ENCODE measurements around the gene COL28A1.

Gene COL28A1

DNA sequence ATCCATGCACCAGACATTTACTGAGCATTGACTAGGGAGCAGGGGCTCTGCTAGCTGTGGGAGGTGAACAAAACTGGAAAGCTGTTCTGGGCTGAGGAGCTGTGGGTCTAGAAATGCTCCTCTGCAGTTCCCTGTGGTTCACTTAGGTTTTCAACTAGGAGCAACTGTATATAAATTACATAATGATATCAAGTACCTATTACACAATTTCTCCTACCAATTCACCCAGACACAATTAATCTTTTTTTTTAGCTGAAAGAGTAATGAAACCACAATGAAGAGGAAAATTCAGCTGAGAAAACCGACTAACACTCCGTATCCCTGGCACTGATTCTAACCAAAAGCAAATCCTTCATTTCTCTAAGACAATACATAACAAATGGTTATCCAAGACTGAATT, 39.4 kb downstream of the COL28A1 start:
- Histone ChIP-seq H3K79me2 (ENCODE audit: low read length) (no peaks in the 10 kb centered on the region), H3K27ac (ENCODE audit: low read length) (no peak overlapping the region), H3K4me2 (ENCODE audit: low read length) (no peak overlapping the region), H3K4me3 (ENCODE audit: low read length) (no peak overlapping the region), H3K36me3 (replicated peaks; ENCODE audit: low read depth, low read length) (no peaks in the 10 kb centered on the region), H3K9ac (ENCODE audit: low read length) (no peak overlapping the region), H4K20me1 (ENCODE audit: insufficient read depth, low read length) (no peaks in the 10 kb centered on the region), H3K27me3 (ENCODE audit: low read depth, low read length) (no peaks in the 10 kb centered on the region), H3K9me3 (ENCODE audit: insufficient read depth, low read length) (no peaks in the 10 kb centered on the region), H3K4me1 (ENCODE audit: low read length) (no peaks in the 10 kb centered on the region), H2AFZ (ENCODE audit: low read depth, low read length) (no peak overlapping the region)
- TF ChIP-seq EZH2phosphoT487 (IDR thresholded peaks at IDR 0.05; ENCODE audit: low read depth) = no peak
- TF ChIP-seq, protein P1, sequence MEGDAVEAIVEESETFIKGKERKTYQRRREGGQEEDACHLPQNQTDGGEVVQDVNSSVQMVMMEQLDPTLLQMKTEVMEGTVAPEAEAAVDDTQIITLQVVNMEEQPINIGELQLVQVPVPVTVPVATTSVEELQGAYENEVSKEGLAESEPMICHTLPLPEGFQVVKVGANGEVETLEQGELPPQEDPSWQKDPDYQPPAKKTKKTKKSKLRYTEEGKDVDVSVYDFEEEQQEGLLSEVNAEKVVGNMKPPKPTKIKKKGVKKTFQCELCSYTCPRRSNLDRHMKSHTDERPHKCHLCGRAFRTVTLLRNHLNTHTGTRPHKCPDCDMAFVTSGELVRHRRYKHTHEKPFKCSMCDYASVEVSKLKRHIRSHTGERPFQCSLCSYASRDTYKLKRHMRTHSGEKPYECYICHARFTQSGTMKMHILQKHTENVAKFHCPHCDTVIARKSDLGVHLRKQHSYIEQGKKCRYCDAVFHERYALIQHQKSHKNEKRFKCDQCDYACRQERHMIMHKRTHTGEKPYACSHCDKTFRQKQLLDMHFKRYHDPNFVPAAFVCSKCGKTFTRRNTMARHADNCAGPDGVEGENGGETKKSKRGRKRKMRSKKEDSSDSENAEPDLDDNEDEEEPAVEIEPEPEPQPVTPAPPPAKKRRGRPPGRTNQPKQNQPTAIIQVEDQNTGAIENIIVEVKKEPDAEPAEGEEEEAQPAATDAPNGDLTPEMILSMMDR (IDR thresholded peaks at IDR 0.05; ENCODE audit: low read depth, low read length) = no peak

DNA sequence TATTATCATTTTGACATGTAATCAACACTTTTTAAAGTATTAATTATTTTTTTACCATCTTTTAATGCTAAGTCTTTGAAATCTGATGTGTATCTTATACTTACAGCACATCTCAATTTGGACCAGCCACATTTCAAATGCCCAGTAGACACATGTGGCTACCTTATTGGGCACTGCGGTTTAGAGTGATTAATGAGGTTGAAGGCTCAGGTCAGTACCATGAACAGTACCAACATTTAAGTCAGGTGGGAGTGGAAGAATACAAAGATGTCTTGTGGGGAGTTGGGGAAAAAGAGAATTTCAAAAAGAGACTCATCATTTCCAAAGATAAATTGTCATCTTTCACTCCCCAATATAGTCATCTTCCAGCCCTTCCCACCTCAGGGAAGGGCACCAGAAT, 40.5 kb downstream of the COL28A1 start:
- peaks cover 1% of the 10 kb centered on the region; the same call in 1 of the 2 replicates for H3K4me1 ChIP-seq (ENCODE audit: low read length)
- no peak overlapping the region for H3K9ac ChIP-seq (ENCODE audit: low read length)
- no peak overlapping the region for H3K4me2 ChIP-seq (ENCODE audit: low read length)
- H3K27me3 ChIP-seq (ENCODE audit: low read depth, low read length) = no peaks in the 10 kb centered on the region
- no peak overlapping the region for H2AFZ ChIP-seq (ENCODE audit: low read depth, low read length)
- no peaks in the 10 kb centered on the region for H3K79me2 ChIP-seq (ENCODE audit: low read length)
- TF ChIP-seq EZH2phosphoT487 (IDR thresholded peaks at IDR 0.05; ENCODE audit: low read depth) = no peak
- TF ChIP-seq, protein P1 (IDR thresholded peaks at IDR 0.05; ENCODE audit: low read depth, low read length) = no peak
- H3K36me3 ChIP-seq (replicated peaks; ENCODE audit: low read depth, low read length) = no peaks in the 10 kb centered on the region
- H3K4me3 ChIP-seq (ENCODE audit: low read length) = no peak overlapping the region
- no peak overlapping the region for H3K27ac ChIP-seq (ENCODE audit: low read length)
- H4K20me1 ChIP-seq (ENCODE audit: insufficient read depth, low read length) = no peaks in the 10 kb centered on the region
- no peaks in the 10 kb centered on the region for H3K9me3 ChIP-seq (ENCODE audit: insufficient read depth, low read length)

DNA sequence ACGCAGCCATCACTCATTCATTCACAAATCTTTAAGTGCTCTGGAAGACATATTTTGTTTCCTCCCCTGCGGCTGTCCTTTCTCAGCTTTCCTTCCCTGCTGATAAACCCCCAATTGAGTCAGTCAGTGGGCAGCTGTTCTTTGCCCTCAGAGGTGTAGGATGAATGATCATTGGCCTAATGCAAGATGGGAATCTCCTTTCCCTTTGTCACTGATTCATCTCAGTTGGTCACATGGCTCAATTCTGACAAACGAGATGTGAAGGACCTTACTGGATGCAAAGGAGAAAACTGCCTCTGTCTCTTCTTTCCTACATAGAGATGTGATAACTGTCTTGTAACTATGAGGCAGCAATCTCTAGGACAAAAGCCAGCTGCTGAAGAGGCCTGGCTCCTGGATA, 44.6 kb downstream of the COL28A1 start:
- H3K79me2 ChIP-seq (ENCODE audit: low read length) = no peaks in the 10 kb centered on the region
- no peaks in the 10 kb centered on the region for H3K9me3 ChIP-seq (ENCODE audit: insufficient read depth, low read length)
- H3K27ac ChIP-seq (ENCODE audit: low read length) = no peak overlapping the region
- no peak overlapping the region for H3K9ac ChIP-seq (ENCODE audit: low read length)
- TF ChIP-seq, protein P1 (IDR thresholded peaks at IDR 0.05; ENCODE audit: low read depth, low read length) = no peak
- no peak for TF ChIP-seq EZH2phosphoT487 (IDR thresholded peaks at IDR 0.05; ENCODE audit: low read depth)
- peaks cover 15% of the 10 kb centered on the region for H3K4me1 ChIP-seq (ENCODE audit: low read length)
- H4K20me1 ChIP-seq (ENCODE audit: insufficient read depth, low read length) = no peaks in the 10 kb centered on the region
- no peak overlapping the region for H2AFZ ChIP-seq (ENCODE audit: low read depth, low read length)
- no peaks in the 10 kb centered on the region for H3K36me3 ChIP-seq (replicated peaks; ENCODE audit: low read depth, low read length)
- no peaks in the 10 kb centered on the region for H3K27me3 ChIP-seq (ENCODE audit: low read depth, low read length)
- H3K4me2 ChIP-seq (ENCODE audit: low read length) = no peak overlapping the region
- H3K4me3 ChIP-seq (ENCODE audit: low read length) = no peak overlapping the region

DNA sequence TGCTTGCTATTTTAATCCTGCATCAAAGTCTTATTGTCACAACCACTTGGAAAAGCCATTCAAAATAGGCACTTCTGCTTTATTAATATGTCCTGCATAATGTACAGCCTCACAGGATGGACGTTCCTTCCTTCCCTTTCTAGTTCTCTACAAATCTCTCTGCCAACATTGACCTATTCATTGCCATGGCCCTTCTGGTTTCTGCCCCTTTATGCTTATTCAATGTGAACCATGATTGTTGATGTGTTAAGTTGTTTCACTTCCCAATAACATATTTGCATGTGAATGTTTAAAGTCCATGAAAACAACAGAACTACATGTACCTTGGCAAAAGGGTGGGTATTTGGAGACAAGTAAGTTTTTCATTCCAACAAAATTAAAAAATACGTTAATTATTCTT, 45.7 kb downstream of the COL28A1 start:
- H3K4me3 ChIP-seq (ENCODE audit: low read length) = no peak overlapping the region
- H3K36me3 ChIP-seq (replicated peaks; ENCODE audit: low read depth, low read length) = no peaks in the 10 kb centered on the region
- no peaks in the 10 kb centered on the region for H3K79me2 ChIP-seq (ENCODE audit: low read length)
- no peak overlapping the region for H3K4me2 ChIP-seq (ENCODE audit: low read length)
- no peak for TF ChIP-seq EZH2phosphoT487 (IDR thresholded peaks at IDR 0.05; ENCODE audit: low read depth)
- TF ChIP-seq, protein P1 (IDR thresholded peaks at IDR 0.05; ENCODE audit: low read depth, low read length) = no peak
- H3K27me3 ChIP-seq (ENCODE audit: low read depth, low read length) = no peaks in the 10 kb centered on the region
- peaks cover 15% of the 10 kb centered on the region for H3K4me1 ChIP-seq (ENCODE audit: low read length)
- H2AFZ ChIP-seq (ENCODE audit: low read depth, low read length) = no peak overlapping the region
- H3K9me3 ChIP-seq (ENCODE audit: insufficient read depth, low read length) = no peaks in the 10 kb centered on the region
- no peak overlapping the region for H3K9ac ChIP-seq (ENCODE audit: low read length)
- H4K20me1 ChIP-seq (ENCODE audit: insufficient read depth, low read length) = no peaks in the 10 kb centered on the region
- H3K27ac ChIP-seq (ENCODE audit: low read length) = no peak overlapping the region
